Measurements from ENCODE around the gene SPEF1.

SPEF1 gene

DNA sequence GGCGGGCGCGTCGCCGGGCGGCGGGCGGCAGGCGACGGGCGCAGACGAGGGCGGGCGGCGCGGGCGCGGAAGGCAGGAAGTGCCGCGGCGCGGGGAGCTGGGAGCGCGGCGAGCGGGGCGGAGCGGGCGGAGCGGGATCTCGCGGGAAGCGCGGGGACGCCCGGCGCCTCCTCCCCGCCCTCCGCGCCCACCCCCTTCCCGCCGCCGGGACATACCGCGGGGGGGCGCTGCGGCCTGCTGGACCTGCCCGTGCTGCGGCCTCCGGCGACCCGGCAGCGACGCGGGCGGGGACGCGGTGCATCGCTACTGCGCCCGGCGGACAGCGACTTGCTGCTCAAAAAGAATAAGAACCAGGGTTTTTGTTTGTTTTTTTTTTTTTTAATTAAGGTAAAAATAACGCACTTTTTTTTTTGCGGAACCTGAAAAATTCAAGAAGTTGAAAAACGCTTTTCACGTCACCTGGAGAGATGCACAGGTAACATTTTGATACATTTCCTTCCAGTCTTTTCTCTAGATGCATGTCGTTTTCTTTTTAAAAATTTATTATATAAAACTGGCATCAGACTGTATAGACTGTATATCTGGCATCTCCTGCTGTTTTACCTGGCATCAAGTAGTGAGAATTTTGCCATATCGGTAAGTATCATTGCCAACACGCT lies 5.5 kb upstream of the SPEF1 start, which contains the start of gene CENPB:
Gene CENPB (minus strand): TSS at position 76 of the 659 bp plus-strand sequence. CDS start 257 bp downstream, outside the sequence.
- DNase-seq, result peak; percentile 83 to 85

DNA sequence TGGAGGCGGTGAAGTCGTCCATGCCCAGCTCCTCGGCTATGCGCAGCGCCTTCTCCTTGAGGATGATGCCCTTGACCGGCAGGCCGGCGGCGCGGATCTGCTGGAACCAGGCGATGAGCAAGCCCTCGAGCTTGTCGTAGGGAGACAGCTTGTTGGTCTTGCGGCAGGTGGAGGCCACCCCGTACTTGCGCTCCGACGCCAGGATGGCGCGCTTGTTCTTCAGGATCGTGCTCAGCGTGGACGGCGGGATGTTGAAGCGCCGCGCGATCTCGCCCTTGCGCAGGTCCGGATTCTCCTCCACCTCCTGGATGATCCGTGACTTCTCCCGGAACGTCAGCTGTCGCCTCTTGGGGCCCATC lies 4.9 kb upstream of the SPEF1 start:
- peak in 1 of 2 experiments; percentile 34 for DNase-seq

DNA sequence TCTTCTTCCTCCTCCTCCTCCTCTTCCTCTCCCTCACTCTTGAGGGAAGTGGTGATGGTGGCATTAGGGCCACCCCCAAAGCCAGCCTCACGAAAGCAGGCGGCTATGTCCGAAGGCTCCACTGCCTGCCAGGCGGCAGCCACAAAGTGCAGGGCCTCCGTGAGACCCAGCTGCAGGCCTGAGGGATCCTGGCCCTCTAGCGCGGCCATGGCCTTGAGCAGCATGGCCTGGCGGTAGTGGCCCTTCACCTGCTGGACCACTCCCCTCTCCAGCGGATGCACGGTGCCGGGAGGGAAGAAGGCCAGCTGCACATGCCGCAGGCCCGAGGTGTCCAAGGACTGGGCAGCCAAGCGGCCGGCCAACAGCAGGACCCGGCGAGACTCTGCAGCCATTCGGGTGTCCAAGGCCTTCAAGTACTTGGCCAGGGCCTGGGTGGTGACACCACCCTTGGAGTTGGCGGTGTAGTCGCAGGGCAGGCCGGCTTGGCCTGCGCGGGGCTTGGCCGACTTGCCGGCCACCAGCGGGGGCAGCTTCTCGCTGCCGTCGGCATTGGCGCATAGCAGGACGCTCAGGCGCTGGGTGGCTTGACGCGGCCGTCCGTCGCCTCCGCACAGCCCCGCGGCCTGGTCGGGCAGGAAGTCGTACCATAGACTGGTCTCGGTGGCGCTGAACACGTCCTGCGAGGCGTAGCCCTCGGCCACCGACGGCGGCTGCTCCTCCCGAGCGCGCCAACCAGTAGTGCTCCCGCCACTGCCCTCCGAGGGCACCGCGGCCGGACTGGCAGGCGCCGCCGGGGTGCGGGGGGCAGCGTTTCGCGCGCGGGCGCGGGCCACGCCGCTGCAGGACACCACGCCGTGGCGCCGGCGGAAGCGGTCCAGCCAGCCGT lies 4.2 kb upstream of the SPEF1 start:
- no peak for DNase-seq

DNA sequence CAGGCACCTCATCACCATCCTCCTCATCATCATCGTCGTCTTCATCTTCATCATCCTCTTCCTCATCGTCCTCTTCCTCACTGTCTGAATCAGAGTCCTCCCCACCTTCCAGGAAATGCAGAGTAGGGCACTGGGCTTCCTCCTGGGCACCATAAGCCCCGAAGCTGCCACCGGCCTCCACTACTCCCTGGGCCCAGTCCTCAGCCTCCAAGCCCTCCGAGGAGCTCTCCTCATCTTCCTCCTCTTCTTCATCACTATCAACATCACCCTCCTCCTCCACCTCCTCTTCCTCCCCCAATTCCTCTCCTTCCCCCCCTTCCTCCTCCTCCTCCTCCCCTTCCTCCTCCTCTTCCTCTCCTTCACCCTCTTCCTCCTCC lies 3.6 kb upstream of the SPEF1 start:
- no peak for DNase-seq

DNA sequence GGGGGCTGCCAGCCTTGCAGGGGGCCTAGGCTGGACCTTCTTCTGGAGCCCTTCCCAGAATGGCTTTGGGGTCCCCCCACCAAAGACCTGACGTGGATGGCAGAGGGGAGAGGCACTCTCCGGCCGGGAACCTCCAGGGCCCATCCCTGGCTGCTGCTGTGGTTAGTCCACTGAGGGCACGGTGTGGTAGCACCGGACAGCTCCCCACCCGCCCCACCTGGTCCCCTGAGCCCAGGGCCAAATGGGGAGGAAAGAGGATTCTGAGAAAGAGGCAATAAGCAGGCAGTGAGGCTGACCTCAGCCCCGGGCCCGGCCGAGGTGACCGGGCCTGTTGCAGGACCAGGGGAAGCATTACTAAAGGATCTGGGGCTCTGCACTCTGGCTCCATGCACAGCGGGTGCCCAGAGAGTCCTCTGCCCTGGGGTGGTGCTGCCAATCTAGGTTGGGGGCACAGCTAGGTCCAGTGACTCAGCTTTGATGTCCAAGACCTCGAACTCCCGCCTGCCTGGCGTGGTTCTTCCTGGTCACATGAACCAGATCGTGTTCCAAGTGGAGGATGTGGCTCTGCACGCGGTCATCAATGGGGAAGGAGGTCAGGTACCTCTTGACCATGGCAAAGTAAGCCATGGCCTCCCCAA lies 3.1 kb upstream of the SPEF1 start:
- DNase-seq, result no peak

DNA sequence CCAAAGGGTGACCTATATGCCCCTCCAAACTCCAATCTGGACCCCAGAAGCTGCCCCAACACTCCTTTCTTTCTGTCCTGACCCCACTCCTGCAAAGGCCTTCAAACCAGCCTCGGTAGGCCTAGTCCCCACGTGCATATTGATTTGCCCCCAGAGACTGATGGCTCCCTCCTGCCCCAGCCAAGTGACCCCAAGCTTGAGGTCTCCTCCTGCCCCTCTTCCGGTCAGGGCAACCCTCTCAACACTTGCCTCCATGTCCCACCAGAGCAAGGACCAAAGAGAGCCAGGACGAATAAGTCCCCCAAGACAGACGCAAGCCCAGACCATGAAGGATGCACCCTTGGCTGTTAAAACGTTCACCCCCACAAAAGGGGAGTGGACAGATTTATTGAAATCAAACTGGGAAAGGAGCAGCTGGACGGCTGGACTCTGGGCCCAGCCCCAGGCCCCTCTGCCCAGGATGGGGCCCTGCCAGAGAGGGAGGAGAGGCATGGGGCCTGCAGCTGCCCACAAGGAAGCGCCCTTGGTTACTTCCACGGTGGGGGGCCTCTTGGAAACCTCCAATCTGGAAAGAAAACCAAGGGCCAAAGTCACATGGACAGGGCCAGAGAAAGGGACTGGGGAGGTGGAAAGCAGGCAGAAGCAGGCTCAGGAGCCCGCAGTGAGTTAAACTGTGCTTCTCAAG lies 2.4 kb upstream of the SPEF1 start:
- no peak for DNase-seq

DNA sequence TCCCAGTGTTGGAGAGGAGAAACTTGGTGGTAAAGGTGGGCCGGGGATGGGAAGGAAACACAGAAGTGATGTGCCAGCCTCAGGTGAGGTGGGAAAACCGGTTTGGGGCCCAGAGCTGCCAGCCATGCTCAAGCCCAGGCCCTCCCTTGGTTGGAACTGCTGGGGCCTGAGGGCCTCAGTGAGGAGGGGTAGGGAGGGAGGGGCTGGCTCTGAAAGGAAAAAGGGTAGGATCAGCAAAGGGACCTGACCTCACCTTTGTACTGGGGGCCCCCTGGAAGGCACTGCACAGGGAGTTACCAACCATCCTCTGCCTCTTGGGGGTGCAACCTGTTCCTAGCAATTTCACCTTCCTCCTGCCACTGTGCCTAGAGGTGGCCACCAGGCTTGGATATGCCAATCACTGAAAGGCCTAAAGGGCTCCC lies 1.8 kb upstream of the SPEF1 start:
- DNase-seq, result no peak

DNA sequence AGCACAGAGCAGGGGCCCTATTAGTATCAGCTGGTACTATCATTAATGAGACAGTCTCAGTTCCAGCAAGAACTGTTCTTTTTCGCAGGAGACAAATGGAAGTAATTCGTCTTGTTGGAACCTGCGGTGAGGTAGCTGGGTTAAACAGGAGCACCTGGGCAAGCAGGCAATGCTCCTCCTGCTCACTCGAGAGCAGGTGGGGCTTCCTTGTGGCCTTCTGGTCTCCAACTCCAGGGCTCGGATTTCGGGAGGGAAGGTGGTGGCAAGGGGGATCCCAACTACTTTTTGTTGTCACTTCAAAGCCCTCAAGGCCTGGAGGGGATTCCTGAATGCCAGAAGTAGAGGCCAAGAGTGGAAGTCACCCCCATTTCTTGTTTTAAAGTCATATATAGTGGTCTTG lies 1.3 kb upstream of the SPEF1 start:
- DNase-seq, result no peak

DNA sequence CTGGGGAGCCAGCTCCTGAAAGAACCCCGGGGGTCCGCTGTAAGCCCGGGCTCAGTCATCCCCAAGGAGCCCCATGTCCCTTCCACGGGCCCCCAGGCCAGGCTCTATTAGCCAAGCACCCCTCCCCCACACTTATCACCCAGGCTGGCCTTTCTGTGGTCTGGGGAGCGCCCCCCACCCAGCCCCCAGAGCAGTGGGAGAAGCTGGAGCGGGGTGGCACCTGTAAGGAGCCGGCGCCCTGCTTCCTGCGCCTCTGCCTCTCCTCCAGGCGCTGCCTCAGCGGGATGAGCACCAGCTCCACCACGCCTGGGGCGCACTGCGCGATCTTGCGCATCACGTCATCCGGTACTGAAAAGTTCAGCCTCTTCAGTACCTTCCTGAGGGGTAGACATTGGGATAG lies 2.3 kb downstream of the SPEF1 start:
- no peak for DNase-seq

DNA sequence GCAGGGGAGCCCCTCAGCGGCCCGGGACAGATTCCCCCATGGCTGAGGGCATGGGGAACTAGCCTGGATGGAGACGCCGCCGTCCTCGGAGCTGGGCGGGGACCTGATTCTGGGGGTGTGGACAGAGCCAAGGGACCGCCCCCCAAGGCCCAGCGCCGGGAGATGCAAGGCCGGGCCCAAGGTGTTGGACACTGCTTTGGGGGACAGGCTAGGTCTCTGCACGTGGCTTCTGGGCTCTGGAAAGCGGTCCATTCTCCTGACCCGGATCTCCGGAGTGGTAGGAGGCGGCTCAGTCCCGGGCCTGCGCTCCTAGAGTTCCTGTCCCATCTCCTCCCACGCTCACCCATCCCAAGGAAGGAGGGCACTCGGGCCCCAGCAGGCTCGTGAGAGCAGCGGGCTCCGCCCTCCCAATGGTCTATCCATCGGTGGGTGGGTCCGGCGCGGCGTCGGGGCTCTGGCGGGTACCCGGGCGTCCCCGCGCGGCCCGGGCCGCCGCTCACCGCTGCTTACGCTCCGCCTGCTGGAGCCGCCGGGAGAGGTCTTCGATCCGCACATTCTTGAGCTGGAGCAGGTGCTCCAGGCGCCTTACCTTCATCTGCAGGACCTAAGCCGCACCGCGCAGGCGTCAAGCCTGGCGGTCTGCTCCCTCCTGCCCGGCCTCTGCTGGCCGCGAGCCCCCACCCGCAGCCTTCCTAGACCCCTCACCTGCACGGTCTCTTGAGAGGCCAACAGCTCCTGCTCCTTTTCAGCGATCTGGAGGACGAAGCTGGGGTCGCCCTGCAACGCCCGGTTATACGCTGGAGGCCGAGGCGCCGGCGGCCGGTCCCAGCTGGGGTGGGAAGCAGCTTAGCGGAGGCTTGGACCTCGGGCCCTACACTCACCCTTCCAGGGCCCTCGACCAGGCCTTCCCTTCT lies 3.3 kb downstream of the SPEF1 start:
- no peak for DNase-seq

DNA sequence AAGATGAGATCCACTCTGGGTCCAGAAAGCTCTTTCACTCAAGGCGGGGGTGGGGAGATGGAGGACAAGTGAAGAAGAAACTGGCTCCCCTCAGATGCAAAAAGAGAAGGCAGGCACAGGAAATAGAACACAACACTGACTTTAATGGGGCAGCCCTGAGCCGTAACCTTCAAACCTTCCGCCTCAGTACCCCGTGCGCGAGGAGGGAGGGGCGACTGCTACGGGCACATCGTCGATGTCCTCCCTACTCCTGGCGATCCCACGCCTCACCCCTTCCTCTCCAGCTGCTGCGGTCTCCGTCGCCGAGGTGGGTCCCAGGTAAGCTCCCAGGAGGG lies 3.9 kb downstream of the SPEF1 start:
- no peak for DNase-seq

DNA sequence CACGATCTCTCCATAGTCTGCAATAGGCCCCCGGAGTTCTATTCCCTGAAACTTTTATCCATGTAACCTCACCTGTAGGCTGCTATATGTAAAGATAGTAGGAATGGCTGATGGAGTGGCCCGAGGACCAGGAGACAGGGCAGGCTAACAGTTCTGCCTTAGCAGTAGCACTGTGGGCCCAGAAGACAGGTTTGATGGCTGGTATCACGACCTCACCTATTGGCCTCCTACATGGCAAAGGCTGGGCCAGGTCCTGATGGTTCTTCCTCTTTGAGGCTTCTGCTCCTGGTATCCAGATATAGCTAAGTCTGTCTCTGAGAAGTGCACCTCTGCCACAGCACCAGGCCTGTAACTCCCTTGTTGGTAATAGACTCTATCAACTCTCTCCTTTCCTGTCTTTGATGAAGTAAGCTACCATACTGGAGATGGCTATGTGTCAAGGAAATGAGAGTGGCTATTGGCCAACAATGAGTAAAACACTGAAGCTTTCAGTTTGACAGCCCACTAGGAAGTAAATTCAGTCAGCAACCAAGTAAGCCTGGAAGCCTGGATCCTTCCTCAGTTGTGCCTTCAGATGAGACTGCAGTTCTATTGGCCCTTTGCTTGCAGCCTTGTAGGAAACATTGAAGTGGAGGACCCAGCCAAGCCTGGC lies 5.7 kb downstream of the SPEF1 start:
- no peak for DNase-seq

DNA sequence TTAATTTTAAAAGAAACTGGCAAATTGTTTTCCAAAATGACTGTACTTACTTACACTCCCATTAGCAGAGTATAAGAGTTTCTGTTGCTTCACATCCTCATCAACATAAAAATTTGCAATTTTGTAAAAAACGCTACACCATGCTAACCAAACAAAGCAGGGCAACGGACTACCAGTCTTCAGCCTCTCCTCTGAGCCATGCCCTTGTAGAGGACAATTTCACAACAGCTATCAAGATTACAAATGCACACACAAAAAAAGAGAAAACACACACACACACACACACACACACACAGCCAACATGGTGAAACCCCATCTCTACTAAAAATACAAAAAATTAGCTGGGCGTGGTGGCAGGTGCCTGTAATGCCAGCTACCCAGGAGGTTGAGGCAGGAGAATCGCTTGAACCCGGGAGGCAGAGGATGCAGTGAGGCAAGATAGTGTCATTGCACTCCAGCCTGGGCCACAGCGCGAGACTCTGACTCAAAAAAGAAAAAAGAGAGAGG lies 9.6 kb downstream of the SPEF1 start:
- no peak for DNase-seq

DNA sequence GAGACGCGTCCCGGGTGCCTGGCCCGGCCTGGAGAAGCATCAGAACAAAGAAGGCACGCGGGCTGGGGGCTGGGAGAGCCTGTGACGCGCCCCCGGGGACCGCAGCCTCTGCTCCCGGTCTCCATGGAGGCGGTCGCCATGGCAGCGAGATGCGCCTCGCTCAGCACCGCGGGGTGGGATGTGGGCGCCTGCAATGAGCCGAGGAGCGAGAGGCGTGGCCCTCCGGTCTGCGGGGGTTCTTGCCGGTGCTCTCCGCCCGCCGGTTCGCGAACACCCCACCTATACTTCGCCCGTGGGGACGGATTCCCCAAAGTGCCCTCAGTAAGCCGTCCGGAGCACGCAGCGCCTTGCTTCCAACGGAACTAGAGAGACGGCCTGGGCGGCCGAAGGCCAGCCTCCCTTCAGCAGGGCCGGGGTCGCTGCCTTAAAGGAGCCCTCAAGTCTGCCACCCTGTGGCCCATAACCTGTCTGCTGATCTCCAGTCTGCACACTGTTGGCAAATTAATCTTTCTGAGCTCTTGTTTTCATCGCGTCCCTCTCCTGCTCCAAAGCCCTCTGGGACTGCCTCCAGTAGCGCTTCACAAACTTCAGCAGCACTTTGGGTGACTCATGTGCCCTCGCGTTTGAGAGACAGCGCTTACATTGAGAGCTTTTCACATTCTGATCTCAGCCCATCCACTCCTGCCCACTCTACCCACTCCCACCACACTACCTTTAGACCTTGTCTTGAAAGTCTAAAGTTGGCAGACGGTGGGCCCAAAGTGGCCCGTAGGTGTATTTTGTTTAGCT lies 12.7 kb downstream of the SPEF1 start:
- peak; percentile 74 to 78 for DNase-seq

DNA sequence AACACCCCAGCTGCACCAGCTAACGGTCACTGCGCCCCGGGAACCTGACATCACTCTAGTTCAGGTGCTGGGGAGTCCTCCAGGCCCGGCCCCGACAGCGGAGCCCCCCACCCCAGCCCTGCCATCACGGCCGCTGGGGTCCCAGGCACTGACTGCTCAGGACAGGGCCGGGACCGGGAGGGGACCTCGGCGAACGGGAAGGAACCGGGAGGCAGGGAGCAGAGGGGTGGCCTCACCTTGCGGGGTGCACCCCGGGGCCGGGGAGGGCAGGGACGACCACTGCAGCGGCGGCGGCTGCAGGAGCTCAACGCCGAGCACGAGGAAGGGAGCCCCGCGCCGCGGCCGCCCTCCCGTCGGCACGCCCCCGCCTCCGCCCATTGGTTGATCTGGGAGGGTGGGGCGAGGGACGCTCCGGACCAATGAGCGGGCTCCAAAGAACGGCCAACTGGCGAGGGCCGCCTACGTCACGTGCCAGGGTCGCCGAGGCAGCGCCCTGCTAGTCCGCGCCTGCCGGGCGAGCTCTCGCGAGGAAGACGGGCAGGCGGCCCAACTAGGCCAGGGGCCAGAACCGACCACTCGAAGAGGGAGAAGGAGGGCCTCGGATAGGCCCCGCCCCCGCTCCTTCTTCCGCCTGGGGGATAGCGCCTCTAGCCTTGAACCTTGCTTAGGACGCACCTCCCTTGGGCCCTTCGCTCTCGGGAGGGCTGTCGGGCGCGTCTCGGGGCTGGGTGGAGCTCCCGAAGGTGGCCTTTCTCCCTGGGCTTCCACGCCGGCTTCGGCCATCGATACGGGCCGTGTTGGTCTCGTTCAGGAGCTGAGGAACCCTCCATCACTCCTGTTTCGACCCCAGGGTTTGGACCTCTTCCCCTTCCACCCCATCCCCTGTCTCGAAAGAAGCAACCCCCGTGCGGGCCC lies 13.6 kb downstream of the SPEF1 start, which contains the start of gene ADISSP:
Gene ADISSP (minus strand): TSS at position 327 of the 915 bp plus-strand sequence. CDS start 7,653 bp downstream, outside the sequence.
- DNase-seq, result peak; percentile 95 to 96

DNA sequence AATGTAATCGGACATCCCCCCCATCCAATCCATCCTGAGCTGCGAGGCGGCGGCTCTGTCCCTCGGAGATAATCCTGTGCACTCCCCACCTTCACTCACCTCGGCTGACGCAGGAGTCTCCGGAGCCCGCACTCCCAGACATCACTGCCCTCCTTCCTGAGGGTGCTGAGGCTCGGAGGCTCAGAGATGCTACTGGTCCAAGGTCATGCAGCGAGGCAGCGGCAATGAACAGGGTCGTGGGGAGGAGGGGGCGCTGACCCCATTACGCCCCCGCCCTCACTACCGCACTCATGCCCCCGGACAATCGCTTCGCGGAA lies 14.2 kb downstream of the SPEF1 start:
- DNase-seq, result no peak

DNA sequence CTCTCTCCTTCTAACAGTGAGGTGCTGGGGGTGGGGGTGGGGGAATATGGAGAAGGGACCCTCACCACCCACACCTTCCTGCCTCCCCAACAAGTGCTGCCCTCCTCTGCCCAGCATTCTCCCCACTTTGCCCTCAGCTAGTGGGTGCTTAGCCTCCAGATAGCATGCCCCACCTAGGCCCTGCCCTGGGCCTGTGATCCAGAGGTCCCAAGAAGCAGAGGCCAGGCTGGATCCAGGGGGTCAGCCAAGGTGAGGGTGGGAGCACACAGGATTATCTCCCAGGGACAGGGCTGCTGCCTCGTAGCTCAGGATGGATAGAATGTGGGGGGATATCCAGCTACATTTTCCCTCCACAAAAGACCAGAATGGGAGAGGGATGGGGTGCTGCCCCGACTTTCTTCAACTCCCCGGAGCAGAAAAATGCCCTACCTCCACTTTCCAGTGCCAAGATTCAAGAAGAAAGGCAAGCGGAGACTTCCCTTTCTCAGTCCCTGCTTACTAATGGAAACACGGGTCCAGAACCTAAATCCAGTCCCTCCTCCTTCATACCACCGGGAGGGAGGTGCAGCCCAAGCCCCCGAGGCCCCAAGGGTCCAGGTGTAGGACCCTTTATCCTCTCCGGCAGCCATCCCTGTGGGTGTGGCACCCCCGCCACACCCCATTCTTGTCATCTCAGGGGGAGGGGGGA lies 14.7 kb downstream of the SPEF1 start:
- no peak for DNase-seq

DNA sequence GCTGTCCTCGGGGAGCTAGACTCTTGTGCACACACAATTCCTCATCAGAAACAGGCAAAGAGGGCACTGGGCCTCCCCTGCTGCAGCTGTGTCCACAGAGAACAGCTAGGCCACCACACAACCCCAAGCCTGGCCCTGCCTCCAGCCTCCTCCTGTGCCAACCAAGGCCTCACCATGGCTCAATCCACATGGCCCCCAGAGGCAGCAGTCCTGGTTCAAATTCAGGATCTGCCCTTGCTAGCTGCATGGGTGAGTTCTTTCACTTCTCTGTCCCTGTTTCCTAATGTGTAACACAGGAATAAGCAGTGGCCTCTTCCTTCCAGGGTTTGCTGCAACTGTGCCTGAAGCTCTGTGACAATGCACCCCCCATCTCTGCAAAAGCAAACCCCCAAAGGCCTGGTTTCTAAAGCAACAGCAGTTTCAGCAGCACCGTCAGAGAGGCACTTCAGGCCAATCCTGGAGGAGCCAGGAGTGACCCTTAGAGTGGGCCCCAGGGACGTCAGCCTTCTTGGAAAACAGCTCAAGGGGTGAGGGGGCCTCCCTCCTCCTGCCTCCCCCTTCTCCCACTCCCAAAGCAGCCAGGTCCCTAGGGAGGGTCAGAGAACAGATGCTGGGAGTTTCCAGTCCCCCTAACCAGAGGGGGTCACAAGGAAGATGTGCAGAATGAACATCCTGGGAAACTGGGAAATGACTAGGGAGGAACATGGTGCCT lies 15.9 kb downstream of the SPEF1 start:
- DNase-seq, result no peak

Data from activated CD4-positive, alpha-beta T cell treated with anti-CD3 and anti-CD28 coated beads, Interleukin-2, amount 50 U/mL, for 4 hours (primary cell).